ENCODE measurements around the gene STEAP1B.

STEAP1B gene

DNA sequence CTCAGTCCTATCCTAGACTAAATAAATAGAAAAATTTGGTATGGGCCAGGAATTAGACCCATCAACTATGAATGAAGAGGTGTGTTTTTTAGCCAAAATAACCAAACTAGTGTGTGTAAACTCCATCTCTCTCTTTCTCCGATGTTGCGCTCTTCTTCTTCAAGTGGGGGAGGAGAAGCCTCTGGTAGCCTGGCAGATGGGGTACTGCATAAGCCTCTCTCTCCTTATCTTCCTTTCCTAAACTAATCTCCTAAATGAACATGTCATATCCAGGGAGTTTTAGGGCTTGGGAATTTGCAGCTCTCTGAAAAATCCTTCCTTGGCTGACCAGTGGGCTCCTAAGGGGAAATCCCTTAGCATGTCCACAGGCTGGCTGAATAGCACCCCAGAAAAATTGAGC is 86.8 kb downstream of the STEAP1B start:
- TF ChIP-seq, protein P1, sequence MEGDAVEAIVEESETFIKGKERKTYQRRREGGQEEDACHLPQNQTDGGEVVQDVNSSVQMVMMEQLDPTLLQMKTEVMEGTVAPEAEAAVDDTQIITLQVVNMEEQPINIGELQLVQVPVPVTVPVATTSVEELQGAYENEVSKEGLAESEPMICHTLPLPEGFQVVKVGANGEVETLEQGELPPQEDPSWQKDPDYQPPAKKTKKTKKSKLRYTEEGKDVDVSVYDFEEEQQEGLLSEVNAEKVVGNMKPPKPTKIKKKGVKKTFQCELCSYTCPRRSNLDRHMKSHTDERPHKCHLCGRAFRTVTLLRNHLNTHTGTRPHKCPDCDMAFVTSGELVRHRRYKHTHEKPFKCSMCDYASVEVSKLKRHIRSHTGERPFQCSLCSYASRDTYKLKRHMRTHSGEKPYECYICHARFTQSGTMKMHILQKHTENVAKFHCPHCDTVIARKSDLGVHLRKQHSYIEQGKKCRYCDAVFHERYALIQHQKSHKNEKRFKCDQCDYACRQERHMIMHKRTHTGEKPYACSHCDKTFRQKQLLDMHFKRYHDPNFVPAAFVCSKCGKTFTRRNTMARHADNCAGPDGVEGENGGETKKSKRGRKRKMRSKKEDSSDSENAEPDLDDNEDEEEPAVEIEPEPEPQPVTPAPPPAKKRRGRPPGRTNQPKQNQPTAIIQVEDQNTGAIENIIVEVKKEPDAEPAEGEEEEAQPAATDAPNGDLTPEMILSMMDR (IDR thresholded peaks at IDR 0.05) = no peak
- DNase-seq = no peak
- Histone ChIP-seq H3K9me3 (no peaks in the 10 kb centered on the region), H3K4me3 (no peak overlapping the region), H3K36me3 (no peaks in the 10 kb centered on the region), H3K27me3 (no peaks in the 10 kb centered on the region), H3K27ac (no peak overlapping the region), H3K4me1 (no peaks in the 10 kb centered on the region)
- intact Hi-C loops (cut with DNase I; ENCODE audit: low total_unique reads) = no loop called here

DNA sequence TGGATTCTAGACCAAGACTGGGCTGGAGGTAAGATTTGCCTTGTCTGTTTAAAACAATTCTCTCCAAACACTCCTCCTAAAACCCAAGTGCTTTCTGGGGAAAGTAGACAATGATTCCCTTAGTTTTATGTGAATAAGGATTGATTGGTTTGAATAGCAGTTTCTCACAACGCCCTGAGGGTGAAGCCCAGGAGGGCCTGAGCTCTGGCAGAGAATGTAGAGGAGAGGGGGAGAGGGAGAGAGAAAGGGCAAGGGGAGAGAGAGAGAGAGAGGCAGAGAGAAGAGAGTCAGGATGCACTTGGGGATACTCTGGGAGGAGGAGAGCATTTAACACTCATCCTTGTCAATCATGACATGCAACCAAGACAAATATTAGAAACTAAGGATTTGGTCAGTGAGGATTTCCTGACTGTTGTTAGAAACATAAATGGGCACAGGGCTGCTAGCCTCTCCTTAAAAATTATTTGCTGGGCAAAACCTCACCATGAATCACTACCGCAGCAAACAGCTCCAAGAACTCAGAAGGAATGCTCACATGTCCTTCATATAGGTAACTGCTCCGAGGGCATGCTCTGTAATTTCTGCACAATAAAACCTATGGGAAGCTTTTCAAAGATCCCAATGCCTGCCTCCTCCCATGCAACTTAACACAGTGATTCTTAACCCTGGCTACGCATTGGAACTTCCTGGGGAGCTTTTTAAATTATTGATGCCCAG is 87.9 kb downstream of the STEAP1B start:
- TF ChIP-seq, protein P1 (IDR thresholded peaks at IDR 0.05) = no peak
- intact Hi-C loops (cut with DNase I; ENCODE audit: low total_unique reads) = no loop called here
- Histone ChIP-seq H3K4me1 (no peaks in the 10 kb centered on the region), H3K27me3 (no peaks in the 10 kb centered on the region), H3K36me3 (no peaks in the 10 kb centered on the region), H3K4me3 (no peak overlapping the region), H3K9me3 (no peaks in the 10 kb centered on the region), H3K27ac (no peak overlapping the region)
- DNase-seq = no peak

DNA sequence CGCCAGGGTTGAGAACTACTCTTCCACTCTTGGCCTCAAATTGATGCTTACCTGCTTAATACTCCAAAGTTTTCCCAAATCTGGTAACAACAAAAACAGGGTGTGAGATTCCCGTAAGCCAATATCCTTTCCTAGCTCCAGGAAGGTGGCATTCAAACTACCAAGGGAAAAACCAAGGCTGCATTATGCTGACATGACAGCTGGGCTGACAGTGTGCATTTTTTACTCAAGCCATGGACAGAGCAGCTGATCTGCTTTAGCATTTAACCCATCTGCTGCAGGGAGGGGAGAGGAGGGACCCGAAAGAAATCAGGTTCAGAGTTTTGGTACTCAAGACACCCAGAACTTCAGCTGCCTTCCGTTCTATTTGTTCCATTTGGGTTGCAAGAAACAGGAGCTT is 93.3 kb downstream of the STEAP1B start:
- no peaks in the 10 kb centered on the region for H3K9me3 ChIP-seq
- no peak overlapping the region for H3K27ac ChIP-seq
- H3K4me3 ChIP-seq = no peak overlapping the region
- intact Hi-C loops (cut with DNase I; ENCODE audit: low total_unique reads) = no loop called here
- no peak for DNase-seq
- TF ChIP-seq, protein P1 (IDR thresholded peaks at IDR 0.05) = no peak
- no peaks in the 10 kb centered on the region for H3K27me3 ChIP-seq
- peaks cover 0 to 4% (median 2%) of the 10 kb centered on the region in 4 donors for H3K4me1 ChIP-seq
- no peaks in the 10 kb centered on the region for H3K36me3 ChIP-seq

DNA sequence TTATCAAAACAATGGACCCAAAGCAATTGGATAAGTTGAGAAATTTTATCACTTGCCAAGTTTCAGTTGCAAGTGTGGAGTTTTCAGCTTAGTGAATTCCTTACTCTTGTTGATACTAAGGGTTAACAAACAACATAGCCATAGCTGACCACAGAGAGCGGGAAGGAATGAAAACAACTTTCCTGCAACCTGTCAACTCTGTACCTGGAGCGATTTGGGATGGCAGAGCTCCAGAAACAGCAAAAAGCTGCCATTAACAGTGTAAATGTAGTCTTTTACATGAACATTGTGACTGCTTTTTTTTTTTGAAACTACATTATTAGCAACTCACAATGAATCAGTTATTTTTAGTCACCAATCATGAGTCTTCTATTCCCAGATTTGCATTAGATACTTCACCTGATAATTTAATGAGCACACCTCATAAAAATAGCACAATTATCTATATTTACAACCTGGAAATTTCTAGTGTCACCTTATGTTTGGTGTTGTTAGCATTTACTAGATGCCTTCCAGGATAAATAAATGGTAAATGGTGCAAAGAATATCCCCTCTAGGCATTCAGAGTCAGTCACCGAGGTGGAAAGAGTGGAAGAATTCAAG is 95.5 kb downstream of the STEAP1B start:
- TF ChIP-seq, protein P1 (IDR thresholded peaks at IDR 0.05) = no peak
- no peaks in the 10 kb centered on the region for H3K36me3 ChIP-seq
- H3K9me3 ChIP-seq = no peaks in the 10 kb centered on the region
- H3K27ac ChIP-seq = no peak overlapping the region
- H3K4me3 ChIP-seq = no peak overlapping the region
- no peaks in the 10 kb centered on the region for H3K27me3 ChIP-seq
- intact Hi-C loops (cut with DNase I; ENCODE audit: low total_unique reads) = no loop called here
- no peak for DNase-seq
- H3K4me1 ChIP-seq = peaks cover 0 to 5% (median 2%) of the 10 kb centered on the region in 4 donors

DNA sequence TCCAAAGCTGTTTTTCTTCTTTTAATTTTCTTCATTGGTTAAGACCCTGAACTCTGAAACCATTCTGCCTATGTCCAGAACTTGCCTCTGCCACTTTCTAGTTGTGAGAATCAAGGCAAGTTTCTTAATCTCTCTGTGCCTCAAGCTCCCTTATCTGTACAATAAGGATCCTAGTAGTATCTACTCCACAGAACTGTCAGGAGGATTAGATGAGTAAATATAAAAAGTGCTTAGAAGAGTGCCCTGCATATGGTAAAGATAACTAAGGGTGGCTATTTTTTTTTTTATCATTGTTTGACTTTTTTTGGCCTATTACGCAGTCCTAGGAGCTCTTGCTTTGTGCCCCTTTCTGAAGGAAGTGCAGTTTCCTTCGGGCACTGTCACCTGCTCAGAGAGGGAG is 96.6 kb downstream of the STEAP1B start:
- H3K9me3 ChIP-seq = no peaks in the 10 kb centered on the region
- no peaks in the 10 kb centered on the region for H3K27me3 ChIP-seq
- intact Hi-C loops (cut with DNase I; ENCODE audit: low total_unique reads) = no loop called here
- TF ChIP-seq, protein P1 (IDR thresholded peaks at IDR 0.05) = no peak
- peaks cover 0 to 5% (median 2%) of the 10 kb centered on the region in 4 donors for H3K4me1 ChIP-seq
- no peak overlapping the region for H3K27ac ChIP-seq
- no peak for DNase-seq
- no peaks in the 10 kb centered on the region for H3K36me3 ChIP-seq
- no peak overlapping the region for H3K4me3 ChIP-seq
